ENCODE results near the gene EDN2.

The EDN2 gene

DNA sequence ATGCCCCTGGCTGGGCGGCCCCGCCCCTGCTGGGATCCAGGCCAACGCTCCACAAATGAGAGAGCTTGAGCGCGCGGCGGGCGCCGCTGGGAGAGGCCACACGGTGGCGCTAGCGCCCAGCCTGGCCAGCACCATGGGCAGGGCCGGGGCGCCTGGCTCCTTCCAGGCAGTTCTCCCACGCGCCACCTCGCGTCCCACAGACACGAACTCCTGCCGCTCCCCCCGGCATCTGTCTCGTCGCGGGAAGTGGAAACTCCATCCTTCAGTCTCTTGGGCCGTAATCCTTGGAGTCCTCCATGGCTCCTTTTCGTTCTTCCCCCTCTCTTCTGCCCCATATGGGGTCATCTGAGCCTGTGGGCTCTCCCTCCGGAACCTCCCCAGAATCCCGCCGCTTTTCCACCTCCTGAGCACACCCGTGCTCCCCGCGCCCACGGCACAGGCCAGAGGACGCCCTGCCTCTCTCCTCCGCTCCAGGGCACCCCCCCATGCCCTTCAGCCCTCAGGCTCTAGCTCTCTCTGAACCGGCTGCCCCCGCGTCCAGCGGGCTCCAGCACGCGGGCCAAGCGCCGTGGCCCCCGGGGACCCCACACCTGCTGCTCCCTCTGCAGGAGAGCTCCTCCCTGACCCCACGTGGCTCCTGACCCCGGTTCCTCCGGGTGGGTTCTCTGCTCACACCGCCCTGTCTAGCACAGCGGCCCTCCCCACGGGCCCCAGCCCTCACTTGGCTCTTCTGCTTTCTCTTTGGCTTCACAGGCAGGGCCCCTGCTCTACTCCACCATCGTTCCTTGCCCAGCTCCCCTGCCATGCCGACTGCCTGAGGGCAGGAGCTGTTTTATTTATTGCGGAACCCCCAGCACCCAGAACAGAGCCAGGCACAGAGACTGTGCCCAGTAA lies 31.9 kb upstream of the EDN2 start:
- peak; percentile 93 for DNase-seq

DNA sequence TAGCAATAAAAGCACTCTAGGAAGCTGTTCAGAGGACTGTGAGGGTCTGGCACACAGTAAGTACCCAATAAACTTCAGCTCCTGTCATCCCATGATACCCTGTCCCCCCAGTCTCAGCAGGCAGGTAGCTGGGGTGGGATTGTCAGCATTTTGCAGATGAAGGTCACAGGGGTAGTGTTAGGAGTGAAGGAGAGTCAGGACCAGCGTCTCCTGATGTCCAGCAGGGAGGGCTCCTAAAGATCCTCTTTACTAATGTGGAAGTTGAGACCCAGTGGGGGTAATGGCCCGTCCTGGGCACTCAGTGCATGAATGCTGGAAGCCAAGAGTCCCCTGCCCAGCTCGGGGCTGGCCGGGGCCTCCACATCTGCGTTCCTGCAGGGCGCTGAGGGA lies 31.3 kb upstream of the EDN2 start:
- no peak for DNase-seq

DNA sequence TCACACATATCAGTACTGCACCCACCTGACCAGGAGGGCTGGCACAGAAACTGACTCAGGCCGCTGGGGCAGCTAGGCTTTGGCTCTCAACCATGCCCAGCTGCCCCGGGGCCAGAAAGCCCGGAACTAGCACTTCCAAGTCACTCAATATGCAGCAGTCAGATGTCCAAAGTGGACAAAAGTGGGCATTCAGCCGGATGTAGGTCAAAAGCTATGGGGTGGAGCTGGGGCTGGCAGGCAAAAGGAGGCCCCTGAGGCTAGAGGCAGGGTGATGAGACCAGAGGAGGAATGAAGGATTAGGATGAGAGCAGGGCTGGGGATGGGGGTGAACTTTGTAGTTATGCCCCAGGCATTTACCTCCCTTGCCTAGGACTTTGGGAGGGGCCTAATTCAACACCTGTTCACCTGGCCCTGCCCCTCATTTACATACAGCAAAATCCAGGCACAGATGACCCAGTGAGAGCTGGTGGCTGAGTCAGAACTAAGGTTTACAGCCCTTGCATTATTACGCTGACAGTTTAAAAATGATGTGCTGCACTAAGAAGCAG lies 30.7 kb upstream of the EDN2 start:
- no peak for DNase-seq

DNA sequence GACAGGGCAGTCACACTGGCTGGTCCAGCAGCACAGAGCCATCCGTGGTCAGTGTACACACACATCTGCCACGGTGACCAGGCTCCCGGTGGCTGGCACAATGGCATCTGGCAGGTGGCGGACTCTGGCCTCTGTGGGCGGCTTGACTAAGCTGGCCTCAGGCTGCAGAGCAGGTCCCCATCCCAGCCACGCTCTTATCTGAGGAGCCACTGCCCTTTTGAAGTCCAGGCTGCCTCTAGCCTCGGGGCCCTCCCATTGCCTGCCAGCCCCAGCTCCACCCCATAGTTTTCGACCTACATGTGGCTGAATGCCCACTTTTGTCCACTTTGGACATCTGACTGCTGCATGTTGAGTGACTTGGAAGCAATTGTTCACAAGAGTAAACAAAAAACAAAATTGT lies 29.9 kb upstream of the EDN2 start:
- no peak for DNase-seq

DNA sequence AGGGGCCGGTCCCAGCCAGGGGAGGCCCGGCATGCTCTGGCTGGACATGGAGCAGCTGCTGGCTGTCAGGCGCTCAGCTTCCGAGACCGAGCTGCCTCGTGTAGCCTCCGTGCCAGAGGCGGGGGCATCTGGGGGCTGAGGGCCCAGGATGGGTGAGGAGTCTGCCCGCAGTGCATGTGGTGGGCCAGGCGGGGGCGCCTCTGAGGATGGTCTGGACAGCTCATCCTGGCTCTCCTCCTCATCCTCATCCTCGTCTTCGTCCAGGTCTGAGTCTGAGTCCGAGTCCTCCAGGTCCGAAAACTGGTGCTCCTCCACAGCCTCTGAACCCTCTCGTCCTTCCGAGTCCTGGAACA lies 28.9 kb upstream of the EDN2 start:
- DNase-seq: no peak

DNA sequence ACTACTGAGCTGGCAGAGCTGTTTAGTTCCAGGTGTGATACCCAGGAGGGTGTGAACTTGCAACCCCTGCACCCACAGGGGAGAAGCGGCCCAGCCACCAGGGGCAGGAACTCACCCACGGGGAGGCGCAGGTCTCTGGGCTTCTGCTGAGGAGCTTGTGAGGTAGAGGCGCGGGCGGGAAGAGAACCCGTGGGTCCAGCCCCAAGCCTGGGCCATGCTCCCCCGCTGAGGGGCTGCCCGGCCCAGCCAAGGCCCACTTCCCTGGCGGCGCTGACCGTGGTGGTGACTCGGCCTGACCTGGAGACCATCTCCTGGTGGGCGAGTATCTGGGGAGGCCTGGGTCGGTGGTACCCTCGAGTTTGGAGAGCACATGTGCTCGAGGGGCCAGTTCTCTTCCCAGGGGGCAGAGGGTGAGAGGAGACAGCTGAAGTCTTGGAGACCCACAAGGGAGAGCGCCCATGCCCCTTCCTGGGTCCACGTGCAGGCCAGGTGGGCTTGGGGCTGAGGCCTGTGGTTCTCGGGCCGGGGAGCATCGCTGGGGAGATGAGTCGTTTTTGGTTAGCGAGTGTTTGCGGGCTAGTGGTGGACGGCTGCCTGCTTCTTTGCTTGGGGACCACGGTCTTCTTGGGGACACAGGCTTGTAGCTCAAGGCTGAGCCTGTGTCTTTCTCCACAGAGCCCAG lies 28.4 kb upstream of the EDN2 start:
- no peak for DNase-seq

DNA sequence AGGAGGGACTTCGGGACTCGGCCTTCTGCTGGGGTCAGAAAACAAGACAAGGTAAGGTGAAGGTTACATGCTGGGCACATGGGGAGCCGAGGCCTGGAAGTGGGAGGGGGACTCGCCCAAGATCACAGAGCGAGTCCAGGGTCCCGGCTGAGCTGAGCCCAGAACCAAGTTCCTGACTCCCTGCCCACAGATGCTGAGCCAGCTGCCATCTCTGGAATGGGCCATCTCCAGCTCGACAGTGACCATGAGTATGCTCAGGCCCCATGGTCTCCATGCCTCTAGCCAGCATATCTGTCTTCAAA lies 26.7 kb upstream of the EDN2 start:
- no peak for DNase-seq

DNA sequence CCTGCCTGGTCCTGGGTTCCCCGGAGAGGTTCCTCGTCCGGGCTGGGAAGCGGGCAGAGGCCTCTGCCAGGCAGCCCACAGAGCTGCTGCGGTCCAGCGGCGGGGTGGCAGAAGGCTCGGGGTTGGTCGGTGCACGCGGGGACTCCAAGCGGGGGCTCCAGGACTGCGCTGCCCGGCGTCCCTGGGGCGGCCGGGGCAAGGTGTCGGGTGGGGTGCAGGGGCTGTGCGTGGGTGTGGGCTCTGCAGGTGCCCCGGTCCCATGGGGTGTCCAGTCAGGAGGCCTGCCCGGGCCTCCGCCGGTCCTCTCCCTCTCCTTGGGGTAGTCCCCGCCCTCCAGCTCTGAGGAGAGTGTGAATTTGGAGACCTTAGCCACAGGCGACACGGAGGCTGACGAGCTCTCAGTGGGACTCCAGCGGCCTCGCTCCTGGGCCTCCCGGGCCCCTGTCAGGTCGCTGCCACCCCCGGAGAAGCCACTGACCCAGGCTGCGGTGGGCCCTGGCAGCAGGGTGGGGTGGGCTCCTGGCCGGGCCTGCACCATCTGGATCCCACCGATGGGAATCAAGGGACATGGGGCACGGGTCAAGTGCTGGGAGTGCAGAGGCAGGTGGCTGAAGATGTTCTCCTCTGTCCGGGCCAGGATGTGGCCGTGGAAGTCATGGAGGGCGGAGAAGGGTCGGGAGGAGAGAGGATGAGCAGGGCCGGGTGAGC lies 26.2 kb upstream of the EDN2 start:
- no peak for DNase-seq

DNA sequence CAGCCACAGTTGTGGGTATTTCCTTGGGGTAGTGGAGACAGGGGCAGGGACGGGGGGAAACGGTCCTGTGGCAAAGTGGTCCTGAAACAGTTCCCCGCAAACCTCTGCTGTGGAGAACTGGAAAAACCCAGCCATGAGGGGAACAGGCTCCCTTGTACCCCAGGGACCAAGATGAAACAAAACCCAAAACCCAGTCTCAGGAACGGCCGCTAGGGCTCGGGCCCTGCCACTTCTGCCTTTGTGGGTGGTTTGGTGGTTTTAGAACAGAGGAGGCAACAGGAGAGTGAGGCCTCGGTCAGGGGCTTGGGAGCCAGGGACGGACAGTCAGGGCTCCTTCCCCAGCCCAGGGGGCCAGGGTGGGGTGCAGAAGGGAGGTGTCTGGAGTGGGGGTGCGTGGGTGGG lies 24.8 kb upstream of the EDN2 start:
- no peak for DNase-seq

DNA sequence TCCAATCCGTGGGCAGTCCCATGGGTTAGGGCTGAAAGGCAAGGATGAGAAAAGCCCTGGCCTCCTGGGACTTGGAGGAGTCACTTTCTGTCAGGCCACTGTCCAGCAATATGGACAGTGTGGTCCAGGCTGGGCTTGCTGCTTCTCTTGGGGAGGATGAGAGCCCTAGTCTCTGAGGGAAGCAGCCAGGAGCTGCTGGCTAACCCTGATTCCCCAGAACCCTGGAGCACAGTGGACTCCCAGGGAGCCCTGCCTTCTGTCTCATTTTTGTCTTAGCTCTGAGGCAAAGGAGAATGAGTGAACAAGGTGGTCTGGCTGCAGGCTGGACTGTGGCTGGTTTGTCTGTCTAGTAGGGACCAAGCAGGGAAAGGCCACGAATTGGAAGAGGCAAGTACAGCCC lies 23.8 kb upstream of the EDN2 start:
- DNase-seq: no peak

DNA sequence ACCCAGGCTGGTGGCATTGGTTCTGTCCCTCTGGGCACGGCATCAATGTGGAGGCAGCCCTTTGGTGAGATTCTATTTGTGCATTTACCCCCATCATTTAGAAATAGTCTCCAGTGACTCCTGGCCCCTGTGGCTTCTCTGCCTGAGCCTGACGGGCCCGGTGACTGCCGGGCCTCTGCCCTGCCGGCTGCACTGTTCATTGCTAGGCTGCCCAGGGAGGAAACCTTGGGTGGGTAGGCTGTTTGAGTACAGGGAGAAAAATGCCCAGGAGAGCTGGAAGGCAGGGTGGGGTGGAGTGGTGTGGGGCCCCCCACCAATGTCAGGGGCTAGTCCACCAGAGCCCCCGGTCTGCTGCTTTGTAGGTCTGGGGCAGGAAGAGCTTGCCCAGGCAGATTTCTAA lies 23.4 kb upstream of the EDN2 start:
- no peak for DNase-seq

DNA sequence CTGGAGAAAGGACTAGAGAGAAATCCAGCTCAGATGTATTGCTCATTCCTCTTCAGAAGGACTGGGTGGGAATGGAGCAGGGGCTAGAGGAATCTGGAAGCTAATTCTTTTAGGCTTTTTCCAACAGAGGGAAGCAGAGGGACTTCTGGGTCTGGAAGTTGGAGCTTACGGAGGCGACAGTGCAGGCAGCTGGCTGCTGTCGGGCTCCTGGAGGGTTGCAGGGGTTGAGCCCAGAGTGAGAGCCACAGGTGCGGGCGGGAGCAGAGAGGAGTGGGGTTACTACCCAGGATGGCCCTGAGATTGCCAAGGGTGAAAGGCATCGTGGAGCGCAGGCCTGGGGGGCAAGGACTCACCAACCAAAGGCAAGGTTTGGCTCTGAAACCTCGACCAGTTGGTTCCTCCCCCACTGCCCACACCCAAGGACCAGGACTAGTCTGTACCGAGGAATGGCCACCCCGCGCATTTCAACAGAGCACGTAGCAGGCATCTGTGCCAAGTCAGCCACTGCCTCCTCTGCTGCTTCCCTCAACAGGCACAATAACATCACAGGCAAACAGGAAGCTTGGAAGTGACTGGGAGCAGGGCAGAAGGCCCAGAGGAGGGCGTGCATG lies 22.7 kb upstream of the EDN2 start:
- no peak for DNase-seq

DNA sequence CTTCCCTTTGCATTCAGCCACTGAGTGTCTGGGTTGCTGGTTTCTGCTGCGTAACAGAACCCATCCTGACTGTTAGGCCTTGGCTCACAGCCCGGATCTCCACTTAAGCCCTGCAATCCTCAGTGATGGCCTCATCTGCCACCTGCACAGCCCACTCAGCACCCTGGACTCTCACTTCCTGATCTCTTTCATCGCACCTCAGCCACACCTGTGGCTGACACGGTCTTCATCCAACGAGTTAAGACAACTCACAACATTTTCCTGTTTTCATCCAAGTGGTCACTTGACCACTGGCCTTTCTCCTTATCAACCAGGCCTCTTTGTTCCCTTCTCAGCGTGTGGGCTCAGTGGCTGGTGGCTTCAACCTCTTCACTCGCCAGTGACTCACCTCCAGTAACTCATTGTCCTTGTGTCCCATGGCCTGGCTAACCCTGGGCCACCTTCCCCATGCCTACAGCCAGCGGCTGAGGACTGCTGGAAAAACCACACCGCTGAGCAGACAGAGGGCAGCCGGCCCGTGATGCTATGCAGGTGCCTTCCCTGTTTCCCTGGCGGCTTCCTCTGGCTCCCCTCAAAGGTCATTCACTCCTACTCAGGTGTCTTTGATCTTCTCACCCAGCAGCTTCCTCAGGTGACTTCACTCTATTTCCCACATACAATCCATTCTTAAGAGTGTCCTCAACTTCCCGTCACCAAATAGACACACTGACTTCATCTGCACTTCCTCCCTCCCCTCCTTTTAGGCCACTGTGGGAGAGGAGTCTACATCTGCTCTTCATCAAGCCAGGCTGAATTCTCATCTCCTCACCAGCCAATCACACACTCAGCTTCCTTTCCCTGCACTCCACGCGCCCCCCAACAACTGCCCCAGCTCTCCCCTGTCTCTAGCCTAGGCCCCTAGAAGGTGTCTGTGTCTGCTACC lies 19.9 kb upstream of the EDN2 start:
- no peak for DNase-seq

DNA sequence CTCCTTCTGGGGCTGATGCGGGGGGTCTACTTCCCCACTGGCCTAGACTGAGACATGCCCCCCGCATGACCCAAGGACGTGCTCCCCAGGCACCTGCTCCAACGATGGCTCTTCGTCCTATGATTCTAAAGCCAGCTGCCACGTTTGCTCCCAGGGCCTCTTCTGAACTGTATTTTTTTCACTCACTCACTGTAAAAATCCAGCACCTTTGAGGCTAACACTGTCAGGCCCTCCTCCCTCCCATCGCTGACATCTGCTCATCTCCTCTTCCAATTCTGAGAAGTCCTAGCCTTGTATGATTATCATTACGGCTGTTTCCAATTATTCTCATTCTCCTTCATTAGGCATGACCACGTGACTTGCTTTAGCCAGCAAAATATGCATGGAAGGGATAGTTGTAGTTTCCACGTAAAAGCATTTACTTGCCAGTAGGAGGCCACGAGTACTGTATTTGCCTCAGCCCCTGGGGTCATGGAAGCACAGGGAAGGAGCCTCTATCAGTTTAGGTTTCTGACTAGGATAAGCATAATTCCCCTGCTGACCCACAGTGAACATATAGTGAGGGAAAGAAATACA lies 19.1 kb upstream of the EDN2 start:
- no peak for DNase-seq

DNA sequence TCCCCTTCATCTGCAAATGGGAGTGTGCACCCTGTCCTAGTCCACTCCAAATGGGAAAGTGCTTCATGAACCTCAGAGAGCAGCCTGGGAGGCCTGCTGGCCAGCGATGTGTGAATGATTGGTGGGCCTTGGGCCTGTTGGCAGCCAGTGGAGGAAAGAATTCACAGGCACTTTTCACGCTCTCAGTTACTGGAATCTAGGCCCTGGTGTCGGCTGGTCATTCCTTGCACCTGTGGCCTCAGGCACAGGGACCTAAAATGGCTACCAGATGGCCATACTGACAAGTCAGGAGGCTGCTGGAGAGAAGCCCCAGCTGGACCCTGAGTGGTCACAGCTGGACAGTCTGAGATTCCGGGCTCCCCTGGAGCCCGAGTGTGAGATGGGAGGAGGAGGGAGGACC lies 18.4 kb upstream of the EDN2 start:
- DNase-seq: no peak

DNA sequence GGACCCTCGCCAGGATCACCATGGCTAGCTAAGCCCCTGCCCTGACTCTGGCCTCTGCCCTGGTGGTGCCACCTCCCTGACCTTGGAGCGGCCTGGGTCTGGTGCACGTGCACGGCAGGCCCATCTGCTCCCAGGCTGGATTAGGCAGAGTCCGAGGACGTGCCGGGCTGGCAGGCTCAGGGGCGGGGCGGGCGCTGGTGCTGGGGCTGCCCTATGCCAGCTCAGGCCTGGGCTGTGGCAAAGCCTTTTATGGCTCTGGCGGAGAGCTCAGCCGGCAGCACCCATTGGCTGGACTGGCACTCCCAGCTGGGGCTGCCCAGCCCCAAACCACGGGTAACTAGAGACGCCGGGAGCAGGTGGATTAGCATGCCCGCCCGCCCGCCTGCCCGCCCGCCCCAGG lies 17.1 kb upstream of the EDN2 start:
- peak; percentile 90 for DNase-seq

DNA sequence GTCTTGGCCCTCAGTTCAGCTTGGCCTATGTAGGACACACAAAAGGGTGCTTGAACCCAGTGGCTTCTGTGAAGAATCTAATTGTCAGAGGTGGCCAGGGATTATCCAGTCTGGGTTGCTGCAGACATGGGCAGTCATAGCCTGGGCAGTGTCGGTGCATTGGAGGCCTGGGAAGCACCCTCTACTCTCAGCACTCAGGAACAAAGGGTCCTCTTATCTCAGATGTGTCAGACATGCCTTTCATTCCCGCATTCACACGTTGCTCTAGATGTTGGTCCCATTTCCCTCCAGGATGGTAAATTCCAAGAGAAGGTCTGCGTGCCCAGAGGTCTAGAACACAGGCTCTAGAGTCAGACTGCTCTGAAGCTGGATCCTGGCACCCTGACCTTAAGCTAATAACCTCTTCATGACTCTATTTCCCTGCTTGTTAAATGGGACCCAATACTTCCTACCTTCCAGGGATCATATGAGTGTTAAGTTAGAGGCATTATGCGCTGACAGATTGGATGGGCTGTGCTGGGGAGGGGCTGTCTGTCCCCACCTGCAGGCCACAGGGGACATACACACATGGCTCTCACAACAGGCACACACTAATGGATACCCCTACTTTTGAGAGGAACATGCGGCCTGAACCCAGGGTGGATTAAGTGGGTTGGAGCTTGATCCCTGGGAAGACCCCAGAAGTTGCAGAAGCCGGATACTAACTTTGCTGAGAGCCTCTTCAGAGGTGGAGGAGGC lies 16.5 kb upstream of the EDN2 start:
- DNase-seq: no peak

DNA sequence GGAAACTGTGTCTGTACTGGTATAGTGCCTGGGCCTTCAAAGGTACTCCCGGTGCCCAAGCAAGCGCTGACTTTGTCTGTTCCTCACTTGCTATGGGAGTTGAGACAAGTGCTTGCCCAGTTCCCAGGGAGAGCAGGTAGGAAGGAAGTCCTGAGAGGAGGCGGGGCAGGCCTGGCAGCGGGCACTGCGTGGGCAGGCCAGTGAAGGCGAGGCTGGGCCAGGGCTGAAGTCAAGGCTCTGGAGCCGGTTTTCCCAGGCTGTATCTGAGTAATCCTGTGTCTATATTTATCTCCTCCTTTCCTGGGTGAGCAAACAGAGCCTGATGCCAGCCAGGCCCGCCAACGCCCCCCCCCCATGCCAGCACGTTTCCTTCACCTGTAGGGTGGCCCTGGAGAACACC lies 15.9 kb upstream of the EDN2 start:
- no peak for DNase-seq

DNA sequence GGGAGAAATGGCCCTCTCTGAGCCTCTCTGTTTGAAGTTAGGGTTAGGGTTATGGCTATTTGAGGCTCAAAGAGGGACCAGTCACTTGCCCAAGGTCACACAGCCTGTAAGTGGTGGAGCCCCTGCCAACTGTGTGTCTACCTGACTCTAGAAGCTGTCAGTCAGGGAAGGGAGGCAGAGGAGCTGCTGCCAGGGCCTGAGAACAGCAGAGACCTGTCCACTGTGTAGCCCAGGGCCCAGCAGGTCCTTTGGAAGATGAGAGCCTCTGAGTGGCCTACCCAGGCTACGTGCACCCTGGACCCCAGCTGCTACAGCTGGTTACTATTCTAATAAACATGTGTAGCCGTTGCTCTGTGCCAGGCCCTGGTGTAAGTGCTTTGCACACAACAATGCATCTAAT lies 15.1 kb upstream of the EDN2 start:
- DNase-seq: no peak

DNA sequence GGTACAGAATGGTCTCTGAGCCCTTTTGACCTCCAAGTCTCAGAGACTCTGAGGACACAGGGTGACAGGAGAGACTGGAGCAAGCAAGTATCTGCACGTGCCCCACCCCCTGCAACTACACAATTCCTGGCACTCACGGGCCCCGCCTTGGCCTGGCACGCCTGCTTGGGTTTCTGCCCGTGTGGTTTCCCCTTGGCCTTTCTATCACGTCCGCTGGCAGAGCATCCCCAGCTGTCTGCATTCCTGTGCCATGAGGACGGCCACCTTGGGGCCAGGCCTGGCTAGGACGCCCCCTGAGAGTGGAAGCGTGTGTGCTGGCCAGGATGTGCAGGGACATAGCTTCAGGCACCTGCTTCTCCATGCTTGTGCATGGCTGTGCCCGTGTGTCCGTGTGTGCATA lies 14.3 kb upstream of the EDN2 start:
- no peak for DNase-seq

DNA sequence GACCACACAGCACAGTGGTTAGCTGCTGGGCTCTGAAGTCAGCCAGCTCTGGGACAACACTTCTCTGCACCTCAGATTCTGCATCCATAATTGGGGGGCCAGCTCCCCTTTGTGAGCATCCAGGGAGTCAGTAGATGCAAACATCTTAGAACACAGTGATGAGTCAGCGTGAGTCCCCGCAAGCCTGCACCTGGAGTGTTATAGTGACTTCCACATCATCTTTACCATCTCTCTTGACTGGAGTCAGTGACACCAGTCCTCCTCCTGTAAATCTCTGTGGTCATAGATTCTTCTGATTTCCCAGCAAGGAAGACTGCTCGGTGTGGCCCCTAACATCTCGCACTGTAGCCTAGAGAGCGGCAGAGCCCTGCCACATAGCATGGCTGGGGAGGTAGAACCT lies 13.9 kb upstream of the EDN2 start:
- DNase-seq: no peak
